GM21723 (cell line): Measurements from ENCODE around the gene C17orf58.
"Not testable (repeated sequence)": the region's sequence is repeated elsewhere in the genome, so short reads cannot be mapped to it uniquely, and the experiment has no call there.

ENCODE experiments used
- ATAC-seq: cut with Tn5 transposase; IDR thresholded peaks from one replicate; pipeline ENCODE4 v1.9.1; 2021; ENCODE audit warnings: mild to moderate bottlenecking, moderate library complexity; ENCODE audit not compliant: unreplicated experiment

The C17orf58 gene

GRCh38 chr17:67960276-67960675, 36.0 kb downstream of the C17orf58 start:
- not testable (repeated sequence) for ATAC-seq

- no peak for ATAC-seq
Observed at GRCh38 chr17:67959510-67959909, 36.8 kb downstream of the C17orf58 start.

- no peak for ATAC-seq
Observed at GRCh38 chr17:67950945-67951344, 45.3 kb downstream of the C17orf58 start.

- no peak for ATAC-seq
Observed at GRCh38 chr17:67947325-67947813, 48.9 kb downstream of the C17orf58 start.

GRCh38 chr17:67946513-67946912, 49.8 kb downstream of the C17orf58 start:
- ATAC-seq: no peak

GRCh38 chr17:67944035-67944434, 52.2 kb downstream of the C17orf58 start:
- ATAC-seq: no peak

GRCh38 chr17:67942810-67943209, 53.5 kb downstream of the C17orf58 start:
- no peak for ATAC-seq
